Suprapubic skin (tissue), 4 donors: Measurements from ENCODE around the gene FIZ1. TPM values are rescaled to one million over a fixed set of nuclear protein-coding genes. Genes with fewer than 3 reads are reported as not detected.
"Not testable (repeated sequence)": the region's sequence is repeated elsewhere in the genome, so short reads cannot be mapped to it uniquely, and the experiment has no call there.

Experiments used
- DNase-seq, 2 donors: peaks; one replicate each; pipeline ENCODE4 v3.0.0-alpha.2; 2019; ENCODE audit warnings: low spot score in 2 of 2
- H3K27ac ChIP-seq: fragments of 200-600 bp; sonication (generic); one replicate; pipeline ENCODE4 v1.5.1; 2019
- H3K27me3 ChIP-seq: fragments of 200-600 bp; sonication (generic); one replicate; pipeline ENCODE4 v1.5.1; 2019
- H3K36me3 ChIP-seq: fragments of 200-600 bp; sonication (generic); one replicate; pipeline ENCODE4 v1.5.1; 2019
- H3K4me1 ChIP-seq: fragments of 200-600 bp; sonication (generic); one replicate; pipeline ENCODE4 v1.5.1; 2019
- H3K4me3 ChIP-seq: fragments of 200-600 bp; sonication (generic); one replicate; pipeline ENCODE4 v1.5.1; 2019; ENCODE audit warnings: mild to moderate bottlenecking
- H3K9me3 ChIP-seq: fragments of 200-600 bp; sonication (generic); one replicate; pipeline ENCODE4 v1.5.1; 2019
- CTCF ChIP-seq, 2 donors: fragments of 200-600 bp in 1 of 2; fragments of 450-650 bp in 1 of 2; sonication (generic) in 1 of 2; IDR thresholded peaks; one replicate each; pipeline ENCODE4 v1.5.1; 2016 to 2019; ENCODE audit warnings: antibody characterized with exemption in 2 of 2, mild to moderate bottlenecking in 1 of 2, moderate library complexity in 1 of 2
- EP300 ChIP-seq: sonication (generic); formaldehyde crosslinking; IDR thresholded peaks from one replicate; pipeline ENCODE4 v1.6.1; 2017; ENCODE audit warnings: antibody characterized with exemption
- POLR2A ChIP-seq, 2 donors: fragments of 450-650 bp; IDR thresholded peaks; one replicate each; pipeline ENCODE4 v1.6.1; 2017; ENCODE audit warnings: antibody characterized with exemption in 2 of 2, mild to moderate bottlenecking in 2 of 2, moderate library complexity in 2 of 2
- POLR2AphosphoS5 ChIP-seq, 3 donors: sonication (generic); formaldehyde crosslinking; IDR thresholded peaks; one replicate each; pipeline ENCODE4 v1.6.1; 2017; ENCODE audit warnings: antibody characterized with exemption in 3 of 3
- WGBS: methylation state at CpG from one replicate; pipeline ENCODE4 v1.1.5; 2018; 5-methylcytosine and 5-hydroxymethylcytosine counted together
- total RNA-seq, 4 donors: library from RNA; depleted of rRNA; stranded (reverse); fragments of >200 nt; gene quantifications; one replicate each; pipeline ENCODE4 v1.1.0, GENCODE V29; 2016

The FIZ1 gene
- total RNA-seq, 4 donors from 2014 or later: 7.6 to 9.2 (median 8.5) TPM

GRCh38 chr19:55585658-55586339 lies 13.5 kb downstream of the FIZ1 start:
- Histone ChIP-seq H3K27ac (peak overlapping the region; percentile 32), H3K27me3 (peaks cover 3% of the 10 kb centered on the region), H3K36me3 (no peaks in the 10 kb centered on the region), H3K9me3 (no peaks in the 10 kb centered on the region), H3K4me3 (peak overlapping the region; percentile 42), H3K4me1 (peaks cover 38% of the 10 kb centered on the region)
- WGBS: 5% methylated on average over 31 of the region's 36 CpGs
- TF ChIP-seq POLR2AphosphoS5 (IDR thresholded peaks at IDR 0.05) (no peak), EP300 (no peak), POLR2A (IDR thresholded peaks at IDR 0.05) (no peak), CTCF (IDR thresholded peaks at IDR 0.05) (no peak)
- DNase-seq: peak in 1 of 2 donors; percentile 74

GRCh38 chr19:55584871-55585270 lies 14.4 kb downstream of the FIZ1 start:
- no peak overlapping the region for H3K27ac ChIP-seq
- H3K4me1 ChIP-seq: peaks cover 42% of the 10 kb centered on the region
- WGBS: 95% methylated on average over 11 of the region's 11 CpGs

GRCh38 chr19:55583897-55584296 lies 15.4 kb downstream of the FIZ1 start:
- WGBS: 72% methylated on average over 8 of the region's 8 CpGs
- H3K27me3 ChIP-seq, H3K9me3 ChIP-seq, H3K4me3 ChIP-seq, DNase-seq, H3K27ac ChIP-seq, H3K36me3 ChIP-seq: not testable (repeated sequence)
- peaks cover 49% of the 10 kb centered on the region for H3K4me1 ChIP-seq

More at GRCh38 chr19:55584871-55585270, 14.4 kb downstream of the FIZ1 start:
- no peaks in the 10 kb centered on the region for H3K9me3 ChIP-seq
- TF ChIP-seq CTCF (IDR thresholded peaks at IDR 0.05) (no peak), POLR2A (IDR thresholded peaks at IDR 0.05) (no peak), EP300 (no peak), POLR2AphosphoS5 (IDR thresholded peaks at IDR 0.05) (no peak)
- H3K36me3 ChIP-seq: no peaks in the 10 kb centered on the region
- peaks cover 3% of the 10 kb centered on the region for H3K27me3 ChIP-seq
- H3K4me3 ChIP-seq: no peak overlapping the region
- no peak for DNase-seq

GRCh38 chr19:55582284-55582683 lies 17.0 kb downstream of the FIZ1 start:
- H3K9me3 ChIP-seq, H3K27me3 ChIP-seq, DNase-seq, H3K4me3 ChIP-seq, H3K27ac ChIP-seq: not testable (repeated sequence)
- H3K4me1 ChIP-seq: peaks cover 43% of the 10 kb centered on the region
- peaks cover 21% of the 10 kb centered on the region for H3K36me3 ChIP-seq
- WGBS: 75% methylated on average over 4 of the region's 4 CpGs

GRCh38 chr19:55581823-55582223 lies 17.5 kb downstream of the FIZ1 start:
- H3K36me3 ChIP-seq: peaks cover 23% of the 10 kb centered on the region
- H3K4me1 ChIP-seq: peaks cover 38% of the 10 kb centered on the region
- H3K9me3 ChIP-seq: no peaks in the 10 kb centered on the region
- no peak overlapping the region for H3K4me3 ChIP-seq
- 15% methylated on average over 6 of the region's 6 CpGs for WGBS
- peaks cover 3% of the 10 kb centered on the region for H3K27me3 ChIP-seq
- H3K27ac ChIP-seq: no peak overlapping the region
- no peak for DNase-seq
- TF ChIP-seq POLR2AphosphoS5 (IDR thresholded peaks at IDR 0.05) (no peak), POLR2A (IDR thresholded peaks at IDR 0.05) (no peak), EP300 (no peak), CTCF (IDR thresholded peaks at IDR 0.05) (no peak)

GRCh38 chr19:55581145-55581822 lies 18.0 kb downstream of the FIZ1 start:
- Histone ChIP-seq H3K9me3 (no peaks in the 10 kb centered on the region), H3K4me3 (peak overlapping the region; percentile 70), H3K27me3 (peaks cover 3% of the 10 kb centered on the region), H3K4me1 (peaks cover 33% of the 10 kb centered on the region), H3K27ac (peak overlapping the region; percentile 71), H3K36me3 (peaks cover 23% of the 10 kb centered on the region)
- 21% methylated on average over 8 of the region's 12 CpGs for WGBS
- TF ChIP-seq POLR2A (IDR thresholded peaks at IDR 0.05) (no peak), POLR2AphosphoS5 (IDR thresholded peaks at IDR 0.05) (no peak), EP300 (no peak), CTCF (IDR thresholded peaks at IDR 0.05) (no peak)
- DNase-seq: no peak
